K562 treated with DMSO at 1 percent for 24 hours (cell line): ENCODE results near the gene GGT5. TPM values are rescaled to one million over a fixed set of nuclear protein-coding genes. Genes with fewer than 3 reads are reported as not detected.

Experiments
- total RNA-seq: library from RNA; unstranded; fragments of 300-600 nt; gene quantifications from 2 replicates; pipeline ENCODE4 v1.2.3, GENCODE V29; 2022; ENCODE audit warnings: low read depth; ENCODE audit not compliant: insufficient read depth

GGT5 gene, protein sequence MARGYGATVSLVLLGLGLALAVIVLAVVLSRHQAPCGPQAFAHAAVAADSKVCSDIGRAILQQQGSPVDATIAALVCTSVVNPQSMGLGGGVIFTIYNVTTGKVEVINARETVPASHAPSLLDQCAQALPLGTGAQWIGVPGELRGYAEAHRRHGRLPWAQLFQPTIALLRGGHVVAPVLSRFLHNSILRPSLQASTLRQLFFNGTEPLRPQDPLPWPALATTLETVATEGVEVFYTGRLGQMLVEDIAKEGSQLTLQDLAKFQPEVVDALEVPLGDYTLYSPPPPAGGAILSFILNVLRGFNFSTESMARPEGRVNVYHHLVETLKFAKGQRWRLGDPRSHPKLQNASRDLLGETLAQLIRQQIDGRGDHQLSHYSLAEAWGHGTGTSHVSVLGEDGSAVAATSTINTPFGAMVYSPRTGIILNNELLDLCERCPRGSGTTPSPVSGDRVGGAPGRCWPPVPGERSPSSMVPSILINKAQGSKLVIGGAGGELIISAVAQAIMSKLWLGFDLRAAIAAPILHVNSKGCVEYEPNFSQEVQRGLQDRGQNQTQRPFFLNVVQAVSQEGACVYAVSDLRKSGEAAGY
- 0.20 TPM in 1 of 2 replicates, not detected in the other for total RNA-seq

GRCh38 chr22:24245030-24245431 is at the start of gene GGT5:
GGT5 (minus strand) TSS chr22:24245082; CDS start chr22:24244725, 357 bp downstream.

GRCh38 chr22:24270556-24271385 is 25.9 kb upstream of the GGT5 start, which contains the start of gene SPECC1L:
SPECC1L (plus strand) TSS chr22:24270831; CDS start chr22:24302232, 31,401 bp downstream.

GRCh38 chr22:24181088-24181995 is 63.5 kb downstream of the GGT5 start, which contains the start of gene SUSD2:
SUSD2 (plus strand) TSS chr22:24181487; CDS start chr22:24181520, 33 bp downstream.

Other genes starting within 250 kb of the GGT5 start
- not detected in 2 replicates for gene GSTT4, start 239.6 kb downstream of the GGT5 start, total RNA-seq
- 55.3 and 57.4 TPM in 2 replicates for gene CABIN1, start 233.8 kb downstream of the GGT5 start, total RNA-seq
- 0.27 and 0.52 TPM in 2 replicates for gene SUSD2, start 63.6 kb downstream of the GGT5 start, total RNA-seq
- gene SPECC1L, start 25.7 kb upstream of the GGT5 start, total RNA-seq: 20.2 and 20.7 TPM in 2 replicates
- gene ADORA2A, start 182.5 kb upstream of the GGT5 start, total RNA-seq: 2.2 and 2.4 TPM in 2 replicates